Adrenal gland (tissue), 5 donors: ENCODE data around the gene PPAT.

Source experiments
- CTCF ChIP-seq, 6 experiments: fragments of 450-650 bp in 4 of 6; fragments of 200-600 bp in 2 of 6; sonication (generic) in 1 of 6; IDR thresholded peaks; 1 replicate in 5 of 6; 2 replicates in 1 of 6; pipeline versions ENCODE4 v1.5.1 to v1.8.0; 2016 to 2021; ENCODE audit warnings: antibody characterized with exemption in 6 of 6, mild to moderate bottlenecking in 2 of 6, moderate library complexity in 1 of 6
- POLR2A ChIP-seq, 2 donors: fragments of 450-650 bp; IDR thresholded peaks; one replicate each; pipeline ENCODE4 v1.6.1; 2017; ENCODE audit warnings: antibody characterized with exemption in 2 of 2, mild to moderate bottlenecking in 2 of 2, moderate library complexity in 1 of 2
- donor health status: DM: no; HTN: no; CAD: no.

- TF ChIP-seq CTCF (IDR thresholded peaks at IDR 0.05) (no peak), POLR2A (IDR thresholded peaks at IDR 0.05) (no peak)
These were observed 30.4 kb downstream of the PPAT start for GRCh38 chr4:56405016-56405415.
